Glomerular endothelial cell (primary cell): ENCODE results near the gene TRIM46. TPM values are rescaled to one million over a fixed set of nuclear protein-coding genes. Genes with fewer than 3 reads are reported as not detected.
"Not testable (repeated sequence)": the region's sequence is repeated elsewhere in the genome, so short reads cannot be mapped to it uniquely, and the experiment has no call there.

Experiments
- DNase-seq: peaks from one replicate; pipeline ENCODE4 v3.0.0-alpha.2; 2011; ENCODE audit warnings: low read depth, low spot score; ENCODE audit errors: extremely low read depth
- total RNA-seq: library from RNA; depleted of rRNA; stranded (reverse); fragments of >200 nt; gene quantifications from 2 replicates; pipeline ENCODE4 v1.2.3, GENCODE V29; 2015

Gene TRIM46
- total RNA-seq, 1 donor from 2014 or later: 11.8 TPM

DNA sequence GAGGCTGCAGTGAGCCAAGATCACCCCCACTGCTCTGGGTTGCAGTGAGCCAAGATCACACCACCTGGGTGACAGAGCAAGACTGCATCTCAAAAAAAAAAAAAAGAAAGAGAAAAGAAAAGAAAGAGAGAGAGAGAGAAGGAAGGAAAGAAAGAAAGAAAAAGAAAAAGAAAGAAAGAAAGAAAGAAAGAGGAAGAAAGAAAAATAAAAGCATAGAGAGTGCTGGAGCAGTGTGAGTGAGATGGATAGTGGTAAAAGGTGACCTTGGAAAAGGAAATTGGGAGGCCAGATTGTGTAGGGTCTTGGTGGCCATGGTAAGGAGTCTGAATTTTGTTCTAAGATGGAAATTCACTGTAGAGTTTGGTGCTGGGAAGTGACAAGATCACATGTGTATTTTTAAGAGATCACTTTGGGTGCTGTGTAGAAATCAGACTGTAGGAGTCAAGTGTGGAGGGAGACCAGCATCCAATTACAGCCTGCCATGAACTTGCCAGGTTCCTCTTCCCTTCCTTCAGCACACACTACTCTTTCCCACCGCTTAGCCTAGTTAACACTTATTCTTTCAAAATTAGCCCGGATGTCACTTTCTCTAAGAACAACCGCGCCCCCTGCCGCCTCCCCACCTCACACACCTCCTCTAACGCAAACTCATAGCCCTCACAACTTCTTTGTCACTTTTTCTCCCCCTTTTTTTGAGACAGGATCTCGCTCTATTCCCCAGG lies 52.7 kb downstream of the TRIM46 start:
- DNase-seq: no peak

DNA sequence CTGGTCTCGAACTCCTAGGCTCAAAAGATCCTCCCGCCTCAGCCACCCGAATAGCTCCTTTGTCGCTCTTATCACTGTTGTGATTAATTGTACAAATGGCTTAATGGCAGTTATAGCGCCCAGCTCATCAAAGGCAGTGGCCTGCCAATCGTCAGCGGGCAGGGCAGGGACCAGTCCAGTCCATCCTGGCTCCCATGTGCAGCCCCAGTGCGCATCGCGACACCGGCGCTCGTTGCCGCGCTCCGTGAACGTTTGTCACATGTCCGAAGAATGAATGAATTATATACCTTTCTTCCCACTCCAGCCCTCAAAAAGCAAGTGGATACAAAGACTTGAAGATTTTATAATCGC lies 53.2 kb downstream of the TRIM46 start:
- DNase-seq: no peak

DNA sequence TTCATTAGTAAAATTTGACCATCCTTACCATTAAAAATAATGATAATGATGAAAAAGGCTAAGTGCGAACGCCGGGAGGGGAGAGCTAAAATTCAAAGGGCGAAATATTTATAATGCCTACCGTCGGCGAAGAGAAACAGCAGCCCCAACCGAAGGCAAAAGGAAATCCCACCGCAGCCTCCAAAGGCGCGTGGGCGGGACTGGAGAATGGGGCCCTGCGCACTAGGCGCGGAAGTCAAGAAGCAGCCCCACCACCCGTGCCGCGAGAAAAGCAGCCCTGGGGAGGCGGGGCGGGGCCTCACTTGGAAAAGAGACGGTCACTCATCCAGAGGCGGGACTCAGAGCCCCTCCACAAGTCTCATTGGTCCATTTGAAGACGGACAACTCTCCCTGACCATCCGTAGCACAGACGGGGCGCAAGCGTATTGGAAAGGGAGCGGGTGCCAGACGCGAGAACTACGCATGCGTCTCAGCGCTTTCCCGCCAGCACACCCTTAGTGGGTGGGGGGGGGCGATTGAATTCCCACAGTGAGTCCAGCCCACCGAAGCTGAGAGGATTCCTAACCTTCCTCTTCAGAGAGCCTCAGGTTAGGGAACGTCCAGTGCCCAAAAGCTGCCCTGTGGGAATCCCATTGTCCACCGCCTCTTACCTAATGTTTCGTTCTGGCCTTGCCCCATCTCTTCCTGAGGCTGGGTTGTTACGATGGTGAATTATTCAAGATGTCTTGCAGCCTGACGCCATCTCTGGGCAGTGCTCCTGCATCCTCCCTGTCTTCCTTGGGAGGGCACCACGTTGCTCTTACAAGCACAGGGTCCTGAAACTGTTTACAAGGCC lies 53.8 kb downstream of the TRIM46 start:
- no peak for DNase-seq

DNA sequence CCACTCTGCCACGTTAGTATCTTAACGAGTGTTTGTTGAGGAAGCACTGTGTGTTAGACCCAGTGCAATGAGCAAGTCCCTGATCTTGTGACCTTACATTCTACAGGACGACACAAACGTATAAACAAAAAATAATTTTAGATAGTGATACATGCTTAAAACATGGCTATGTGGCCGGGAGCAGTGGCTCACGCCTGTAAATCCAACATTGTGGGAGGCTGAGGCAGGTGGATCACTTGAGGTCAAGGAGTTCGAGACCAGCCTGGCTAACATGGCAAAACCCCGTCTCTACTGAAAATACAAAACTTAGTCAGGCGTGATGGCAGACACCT lies 54.4 kb downstream of the TRIM46 start:
- DNase-seq: no peak

DNA sequence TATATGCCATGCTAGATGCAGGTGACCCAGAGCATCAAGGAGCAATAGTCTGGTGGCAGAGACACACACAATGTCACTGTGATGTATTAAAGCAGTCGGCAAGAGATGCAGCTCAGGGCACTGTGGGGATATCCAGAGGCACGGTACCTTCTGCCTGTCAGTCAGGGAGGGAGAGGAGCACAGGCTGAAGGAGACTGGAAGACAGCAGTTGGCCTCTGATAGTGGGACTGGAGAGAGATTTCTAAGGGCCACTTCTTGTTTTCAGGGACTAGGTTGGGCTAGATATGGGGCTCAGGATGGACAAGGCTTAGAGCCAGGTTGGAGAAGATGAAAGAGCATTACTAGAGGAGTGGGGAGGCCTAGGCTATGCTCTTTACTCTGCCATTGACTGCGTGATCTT lies 57.7 kb downstream of the TRIM46 start:
- not testable (repeated sequence) for DNase-seq

DNA sequence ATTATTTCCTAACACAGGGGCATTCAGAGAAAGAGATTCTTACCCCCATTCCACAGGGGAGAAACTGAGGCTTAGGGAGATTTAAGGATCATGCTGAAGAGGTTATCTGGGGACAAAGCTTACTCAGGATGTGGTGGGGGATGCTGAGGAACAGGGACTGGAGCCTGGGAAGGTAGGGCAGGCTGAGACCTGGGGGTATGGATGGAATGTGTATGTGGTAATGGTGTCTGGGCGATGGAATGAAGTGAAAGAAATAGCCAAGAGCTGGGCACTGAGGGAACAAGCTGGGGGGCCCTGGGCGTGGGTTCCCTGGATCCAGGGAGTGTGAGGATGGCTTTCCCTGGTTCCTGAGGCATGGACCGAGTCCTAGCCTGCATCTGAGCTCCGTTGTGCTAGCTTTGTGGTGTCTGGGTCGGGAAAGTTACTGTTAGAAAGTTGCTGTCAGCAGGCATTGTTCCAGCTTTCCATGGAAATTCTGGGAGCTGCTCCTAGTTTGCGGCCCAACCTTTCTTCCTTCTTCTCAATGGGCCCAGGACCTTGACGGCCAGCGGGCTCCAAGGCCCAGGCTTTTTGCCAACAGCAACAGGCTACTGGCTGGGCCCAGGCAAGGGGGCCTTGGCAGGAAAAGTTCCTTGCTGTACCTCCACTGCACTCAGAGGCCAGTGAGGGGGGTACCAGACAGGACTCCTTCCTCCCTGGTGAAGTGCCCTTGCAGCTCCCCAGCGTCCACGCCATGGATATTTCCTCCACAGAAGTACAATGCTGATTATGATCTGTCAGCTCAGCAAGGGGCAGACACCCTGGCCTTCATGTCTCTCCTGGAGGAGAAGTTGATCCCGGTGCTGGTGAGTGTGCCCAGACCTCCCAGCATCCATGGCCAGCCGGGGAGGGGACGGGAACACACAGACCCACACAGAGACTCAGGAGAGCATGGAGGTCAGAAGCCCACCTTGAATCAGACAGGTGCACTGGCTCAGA lies 58.6 kb downstream of the TRIM46 start:
- not testable (repeated sequence) for DNase-seq

DNA sequence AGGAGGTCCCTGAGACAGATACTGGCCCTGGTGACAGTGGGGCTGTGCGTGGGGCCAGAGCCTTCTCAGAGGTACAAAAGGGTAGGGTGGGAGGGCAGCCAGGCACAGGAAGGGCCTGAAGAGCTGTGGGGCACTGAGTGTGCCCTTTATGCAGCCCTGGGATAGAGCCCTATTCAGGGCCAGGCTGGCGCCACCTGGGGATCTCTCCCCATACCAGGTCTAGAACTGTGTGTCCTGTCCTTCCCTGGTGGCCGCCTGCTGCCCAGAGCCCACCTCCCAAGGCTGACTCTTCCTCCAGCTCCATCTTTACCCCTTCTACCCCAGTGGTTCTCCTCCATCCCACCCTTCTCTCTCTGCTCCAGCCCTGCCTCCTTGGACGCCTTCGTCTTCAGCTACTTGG lies 59.9 kb downstream of the TRIM46 start:
- not testable (repeated sequence) for DNase-seq

Other genes with a start within 250 kb of the TRIM46 start
- 8.1 and 11.6 TPM in 2 replicates for gene PMVK, start 237.1 kb upstream of the TRIM46 start, total RNA-seq
- gene PBXIP1, start 217.8 kb upstream of the TRIM46 start, total RNA-seq: 108 and 115 TPM in 2 replicates
- gene PYGO2, start 212.1 kb upstream of the TRIM46 start, total RNA-seq: 17.5 and 20.9 TPM in 2 replicates
- 300 and 313 TPM in 2 replicates for gene SHC1, start 203.1 kb upstream of the TRIM46 start, total RNA-seq
- gene CKS1B, start 199.2 kb upstream of the TRIM46 start, total RNA-seq: 37.8 and 57.8 TPM in 2 replicates
- 31.2 and 33.7 TPM in 2 replicates for gene FLAD1, start 190.5 kb upstream of the TRIM46 start, total RNA-seq
- not detected in 2 replicates for gene LENEP, start 180.3 kb upstream of the TRIM46 start, total RNA-seq
- 19.3 and 23.6 TPM in 2 replicates for gene ZBTB7B, start 171.0 kb upstream of the TRIM46 start, total RNA-seq
- 0.12 TPM in 1 of 2 replicates, not detected in the other for gene DCST2, start 140.1 kb upstream of the TRIM46 start, total RNA-seq
- not detected in 2 replicates for gene DCST1, start 140.0 kb upstream of the TRIM46 start, total RNA-seq
- gene ADAM15, start 122.5 kb upstream of the TRIM46 start, total RNA-seq: 405 and 619 TPM in 2 replicates
- gene EFNA4, start 110.1 kb upstream of the TRIM46 start, total RNA-seq: 19.2 and 25.1 TPM in 2 replicates
- 1.5 and 4.0 TPM in 2 replicates for gene EFNA3, start 95.0 kb upstream of the TRIM46 start, total RNA-seq
- gene EFNA1, start 46.0 kb upstream of the TRIM46 start, total RNA-seq: 77.9 and 195 TPM in 2 replicates
- gene SLC50A1, start 38.0 kb upstream of the TRIM46 start, total RNA-seq: 21.0 and 29.1 TPM in 2 replicates
- gene DPM3, start 33.3 kb upstream of the TRIM46 start, total RNA-seq: 41.0 and 45.0 TPM in 2 replicates
- 121 and 150 TPM in 2 replicates for gene KRTCAP2, start 545 bp upstream of the TRIM46 start, total RNA-seq
- 12.5 and 18.2 TPM in 2 replicates for gene THBS3, start 34.0 kb downstream of the TRIM46 start, total RNA-seq
- gene MTX1, start 34.8 kb downstream of the TRIM46 start, total RNA-seq: 44.3 and 45.6 TPM in 2 replicates
- gene ENTREP3, start 81.6 kb downstream of the TRIM46 start, total RNA-seq: 26.5 and 46.3 TPM in 2 replicates
- 79.2 and 128 TPM in 2 replicates for gene SCAMP3, start 88.5 kb downstream of the TRIM46 start, total RNA-seq
- gene CLK2, start 99.7 kb downstream of the TRIM46 start, total RNA-seq: 30.2 and 36.1 TPM in 2 replicates
- gene HCN3, start 103.6 kb downstream of the TRIM46 start, total RNA-seq: 0.19 and 1.3 TPM in 2 replicates
- gene PKLR, start 127.6 kb downstream of the TRIM46 start, total RNA-seq: not detected in 2 replicates
- 319 and 345 TPM in 2 replicates for gene FDPS, start 135.0 kb downstream of the TRIM46 start, total RNA-seq
- 22.3 and 33.1 TPM in 2 replicates for gene RUSC1, start 147.0 kb downstream of the TRIM46 start, total RNA-seq